ENCODE results near the gene BOK.
"Not testable (repeated sequence)": the region's sequence is repeated elsewhere in the genome, so short reads cannot be mapped to it uniquely, and the experiment has no call there.

BOK gene

GRCh38 chr2:241555711-241556110 is 2.8 kb upstream of the BOK start:
- no peak for DNase-seq (ENCODE audit: low read depth in 3 of 3)

- DNase-seq (ENCODE audit: low read depth in 3 of 3), result no peak
These were observed 1.8 kb upstream of the BOK start for GRCh38 chr2:241556746-241557145.

- DNase-seq (ENCODE audit: low read depth in 3 of 3), result no peak
These were observed 997 bp downstream of the BOK start for GRCh38 chr2:241559323-241560161.

- no peak for DNase-seq (ENCODE audit: low read depth in 3 of 3)
These were observed 1.8 kb downstream of the BOK start for GRCh38 chr2:241560162-241560882.

- DNase-seq (ENCODE audit: low read depth in 3 of 3), result no peak
These were observed 2.4 kb downstream of the BOK start for GRCh38 chr2:241560883-241561474.

GRCh38 chr2:241561832-241562231 is 3.3 kb downstream of the BOK start:
- no peak for DNase-seq (ENCODE audit: low read depth in 3 of 3)

GRCh38 chr2:241562269-241562891 is 3.8 kb downstream of the BOK start:
- DNase-seq (ENCODE audit: low read depth in 3 of 3), result no peak

- DNase-seq (ENCODE audit: low read depth in 3 of 3), result no peak
These were observed 4.5 kb downstream of the BOK start for GRCh38 chr2:241563031-241563507.

GRCh38 chr2:241563571-241563980 is 5.0 kb downstream of the BOK start:
- no peak for DNase-seq (ENCODE audit: low read depth in 3 of 3)

- DNase-seq (ENCODE audit: low read depth in 3 of 3), result no peak
These were observed 5.5 kb downstream of the BOK start for GRCh38 chr2:241563981-241564595.

GRCh38 chr2:241564596-241565410 is 6.3 kb downstream of the BOK start:
- no peak for DNase-seq (ENCODE audit: low read depth in 3 of 3)

- DNase-seq (ENCODE audit: low read depth in 3 of 3), result no peak
These were observed 6.9 kb downstream of the BOK start for GRCh38 chr2:241565411-241565810.

- not testable (repeated sequence) for DNase-seq (ENCODE audit: low read depth in 3 of 3)
These were observed 7.5 kb downstream of the BOK start for GRCh38 chr2:241566021-241566420.

GRCh38 chr2:241566468-241566867 is 7.9 kb downstream of the BOK start:
- DNase-seq (ENCODE audit: low read depth in 3 of 3), result no peak

- DNase-seq (ENCODE audit: low read depth in 3 of 3), result not testable (repeated sequence)
These were observed 8.7 kb downstream of the BOK start for GRCh38 chr2:241567266-241567665.

- no peak for DNase-seq (ENCODE audit: low read depth in 3 of 3)
These were observed 9.2 kb downstream of the BOK start for GRCh38 chr2:241567776-241568175.

GRCh38 chr2:241568726-241569125 is 10.2 kb downstream of the BOK start:
- no peak for DNase-seq (ENCODE audit: low read depth in 3 of 3)

GRCh38 chr2:241569831-241570281 is 11.3 kb downstream of the BOK start:
- DNase-seq (ENCODE audit: low read depth in 3 of 3), result no peak

- no peak for DNase-seq (ENCODE audit: low read depth in 3 of 3)
These were observed 12.5 kb downstream of the BOK start for GRCh38 chr2:241570961-241571581.
